GM21529 (cell line): Measurements from ENCODE around the gene TMEM151B.
A peak's percentile ranks its signal among the peaks of the same experiment; 100 is the strongest.
"Not testable (repeated sequence)": the region's sequence is repeated elsewhere in the genome, so short reads cannot be mapped to it uniquely, and the experiment has no call there.

ENCODE experiments used
- ATAC-seq: cut with Tn5 transposase; IDR thresholded peaks from one replicate; pipeline ENCODE4 v1.9.1; 2021; ENCODE audit not compliant: unreplicated experiment

TMEM151B gene

DNA sequence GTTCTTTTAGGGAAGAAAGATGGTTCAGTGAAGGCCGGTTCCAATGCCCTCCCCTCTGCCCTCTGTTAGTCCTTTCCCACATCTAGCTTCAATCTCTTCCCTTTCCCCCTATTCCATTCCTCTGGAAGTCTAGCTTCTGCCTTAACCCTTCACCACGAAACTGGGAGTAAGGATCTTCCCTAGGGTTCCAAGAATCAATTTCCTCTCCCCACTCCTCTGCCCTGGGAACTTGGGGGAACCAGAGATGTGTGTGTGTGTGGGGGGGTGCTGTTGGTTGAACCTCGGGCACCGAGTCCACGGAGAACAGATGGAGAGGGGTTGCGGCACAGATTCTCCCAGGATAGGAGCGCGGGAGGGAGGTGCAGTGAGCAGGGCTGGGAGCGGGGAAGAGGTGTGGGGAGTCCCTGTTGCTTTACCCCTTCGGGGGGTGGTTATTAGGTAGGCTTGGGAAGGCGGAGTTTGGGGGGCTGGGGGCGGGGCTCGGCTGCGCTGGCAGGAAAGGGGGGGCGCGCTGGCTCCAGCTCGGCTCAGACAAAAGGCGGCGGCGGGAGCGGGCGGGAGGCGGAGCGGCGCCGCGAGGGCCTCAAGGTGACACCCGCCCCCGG, at the start of gene TMEM151B:
TMEM151B (plus strand) TSS at position 530 of the 605 bp plus-strand sequence. CDS start 293 bp downstream, outside the sequence.
- no peak for ATAC-seq

DNA sequence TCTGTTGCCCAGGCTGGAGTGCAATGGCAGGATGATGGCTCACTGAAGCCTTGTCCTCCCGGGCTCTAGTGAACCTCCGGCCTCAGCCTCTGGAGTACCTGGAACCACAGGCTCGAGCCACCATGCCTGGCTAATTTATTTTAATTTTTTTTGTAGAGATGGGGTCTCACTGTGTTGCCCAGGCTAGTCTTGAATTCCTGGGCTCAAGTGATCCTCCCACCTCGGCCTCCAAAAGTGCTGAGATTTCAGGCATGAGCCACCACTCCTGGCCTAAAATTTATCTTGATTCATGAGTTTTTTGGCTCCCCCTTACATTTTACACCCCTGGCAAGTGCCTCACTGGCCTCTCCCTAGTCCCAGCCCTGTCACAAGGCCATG, 49.3 kb upstream of the TMEM151B start:
- ATAC-seq: no peak

DNA sequence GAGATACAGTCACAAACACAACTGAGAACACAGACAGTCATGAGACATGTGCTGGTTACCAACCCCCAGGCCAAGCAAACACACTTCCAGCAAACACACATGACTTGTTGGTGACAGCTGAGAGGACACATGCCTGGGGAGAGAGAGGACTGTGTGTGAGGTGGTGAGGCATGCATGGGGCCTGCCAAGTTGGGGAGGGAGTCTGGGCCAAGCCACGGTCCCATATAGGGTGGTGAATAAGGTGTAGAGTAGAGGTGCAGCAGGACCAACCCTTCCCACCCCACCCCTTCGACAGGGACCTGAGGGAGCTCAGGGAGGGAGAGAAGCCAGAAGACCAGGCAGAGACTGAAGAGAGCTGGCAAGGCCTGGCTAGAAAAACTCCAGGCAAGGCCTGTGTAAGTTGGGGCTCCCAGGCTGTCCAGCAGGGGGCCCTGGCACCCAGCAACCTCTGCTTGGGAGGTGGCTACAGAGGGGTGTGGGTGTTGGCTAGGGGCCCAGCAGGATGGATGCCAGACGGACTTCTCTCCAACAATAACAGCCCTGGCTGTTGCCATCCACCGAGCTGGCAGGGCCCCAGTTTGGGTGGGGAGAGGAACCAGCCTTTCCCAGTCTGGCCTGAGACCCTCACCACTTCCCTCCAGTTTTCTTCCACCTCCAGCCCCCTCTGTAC, 48.8 kb upstream of the TMEM151B start:
- peak; percentile 44 for ATAC-seq

DNA sequence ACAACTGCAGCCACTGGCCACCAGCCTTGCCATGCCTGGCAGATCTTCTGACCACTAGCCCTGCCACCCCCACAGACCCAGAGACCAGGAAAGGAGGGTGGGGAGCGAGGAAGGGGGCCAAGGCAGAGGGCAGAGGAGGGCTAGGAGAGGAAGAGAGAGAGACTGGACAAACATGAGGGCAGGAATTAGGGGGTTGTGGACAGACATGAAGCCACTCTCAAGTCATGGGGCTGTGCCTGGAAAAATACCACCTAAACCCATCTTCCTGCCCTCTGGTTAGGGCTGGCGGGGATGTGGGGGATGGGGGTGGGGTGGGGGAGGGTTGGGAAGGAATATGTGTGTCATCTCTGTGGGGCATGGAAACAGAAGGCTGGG, 48.3 kb upstream of the TMEM151B start:
- no peak for ATAC-seq

DNA sequence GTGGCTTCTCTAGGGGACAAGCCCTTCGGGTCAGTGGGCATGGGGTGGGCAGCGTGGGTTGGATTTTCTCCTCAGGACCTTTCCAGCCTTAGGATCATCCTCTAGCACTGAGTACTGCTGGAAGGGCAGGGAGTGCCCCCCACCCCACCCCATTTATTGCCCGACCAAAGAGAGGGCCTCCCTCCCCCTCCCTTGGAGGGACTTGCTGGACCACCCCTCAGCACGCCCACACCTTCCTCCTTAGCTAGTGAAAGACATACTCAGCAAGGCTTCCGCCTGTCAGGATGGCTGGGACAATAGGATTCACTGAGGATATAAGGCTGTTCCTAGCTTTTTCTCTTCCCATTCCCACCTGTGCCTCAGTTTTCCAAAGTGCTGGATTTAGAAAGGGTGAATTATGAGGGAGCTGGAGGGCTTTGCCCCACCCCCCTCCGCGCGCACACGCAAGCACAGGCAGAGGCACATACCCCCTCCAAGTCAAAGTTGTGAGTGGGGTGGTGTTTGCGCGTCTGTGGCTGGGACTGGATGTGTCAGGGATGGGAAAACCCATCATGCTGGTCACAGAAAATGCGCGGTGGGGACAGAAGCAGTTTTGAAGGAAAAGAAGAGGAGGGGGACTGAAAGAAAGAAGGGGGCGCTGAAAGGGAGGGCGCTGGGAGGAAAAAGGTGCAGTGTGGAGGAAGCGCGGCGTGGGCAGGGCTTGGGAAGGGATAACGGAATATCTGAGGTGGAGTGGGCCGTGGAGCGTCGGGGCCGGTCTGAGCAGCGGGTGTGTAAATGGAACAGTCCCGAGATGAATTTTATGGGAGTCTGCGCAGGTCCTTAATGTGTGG, 47.5 kb upstream of the TMEM151B start:
- ATAC-seq: no peak

DNA sequence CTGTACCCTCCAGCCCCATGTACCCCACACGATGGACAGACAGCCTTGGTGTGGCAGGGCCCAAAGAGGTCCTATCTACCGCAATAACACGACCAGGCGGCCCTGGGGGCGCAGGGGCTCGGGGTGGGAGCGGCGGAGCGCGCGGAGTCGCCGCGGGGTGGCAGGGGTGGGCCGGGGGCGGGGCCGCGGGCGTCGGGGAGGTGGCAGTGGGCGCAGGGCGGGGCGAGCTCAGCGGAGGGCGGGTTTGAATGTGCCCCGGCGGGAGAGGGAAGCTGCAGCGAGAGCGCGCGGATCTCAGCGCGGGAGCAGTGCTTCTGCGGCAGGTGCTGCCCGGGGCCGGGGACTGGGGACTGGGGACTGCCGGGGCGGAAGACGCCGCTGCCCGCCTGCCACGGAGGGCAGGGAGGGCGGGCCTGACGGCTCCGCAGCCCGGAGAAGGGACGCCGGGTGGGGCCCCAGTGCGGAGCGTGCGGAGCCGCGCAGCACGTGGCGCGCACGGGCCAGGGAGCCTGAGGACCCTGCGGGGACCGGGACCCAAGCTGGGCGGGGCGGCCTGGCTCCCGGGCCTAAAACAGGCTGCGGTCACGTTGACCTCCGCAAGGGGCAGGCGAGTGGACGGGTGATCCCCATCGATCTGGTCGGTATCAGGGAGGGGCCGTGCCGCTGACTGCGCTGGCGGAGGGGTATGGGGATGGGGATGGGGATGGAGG, 46.8 kb upstream of the TMEM151B start, which contains the start of gene SLC29A1:
SLC29A1 (plus strand) TSS at position 277 of the 710 bp plus-strand sequence. CDS start 3,719 bp downstream, outside the sequence.
- peak; percentile 48 for ATAC-seq

DNA sequence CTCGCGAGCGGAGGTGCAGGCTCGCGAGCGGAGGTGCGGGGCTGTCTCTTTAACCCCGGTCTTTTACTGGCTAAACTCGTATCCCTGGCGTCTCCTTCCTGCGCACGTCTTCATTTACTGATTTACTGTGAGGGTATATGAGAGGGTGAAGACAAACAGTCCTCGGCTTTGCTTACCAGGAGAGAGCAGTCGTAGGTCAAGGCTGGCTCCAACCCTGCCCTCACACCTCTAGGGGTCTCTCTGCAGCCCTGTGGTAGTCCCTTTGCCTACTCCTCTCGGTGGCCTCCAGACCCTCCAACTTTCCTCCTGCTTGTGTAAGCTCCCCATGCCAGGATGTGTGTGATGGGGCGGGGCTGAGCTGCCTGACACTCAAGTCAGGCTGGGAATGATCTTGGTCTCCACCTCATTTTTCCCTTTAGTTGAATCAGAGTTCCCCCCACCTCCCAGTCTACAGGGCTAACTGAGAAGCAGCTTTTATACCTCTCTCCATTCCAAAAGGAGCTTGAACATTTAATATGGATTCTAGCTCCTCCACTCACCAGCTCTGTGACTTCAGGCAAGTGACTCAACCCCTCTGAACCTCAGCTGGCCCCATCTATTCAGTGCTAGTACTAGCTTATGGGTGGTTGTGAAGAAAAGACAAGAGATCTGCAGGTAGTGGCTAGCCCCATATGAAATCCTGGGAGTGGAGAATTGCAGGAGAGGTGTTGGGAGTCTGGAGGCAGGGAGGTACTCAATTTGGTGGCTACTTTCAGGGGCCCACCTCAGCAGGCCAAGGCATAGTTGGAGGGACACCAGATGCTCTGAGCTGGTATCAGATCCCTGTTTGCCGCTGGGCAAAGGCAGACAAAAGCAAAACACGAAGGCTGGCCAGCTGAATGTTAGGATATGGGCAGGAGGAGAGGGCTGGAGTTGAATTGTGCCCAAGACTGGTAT, 46.0 kb upstream of the TMEM151B start:
- no peak for ATAC-seq

DNA sequence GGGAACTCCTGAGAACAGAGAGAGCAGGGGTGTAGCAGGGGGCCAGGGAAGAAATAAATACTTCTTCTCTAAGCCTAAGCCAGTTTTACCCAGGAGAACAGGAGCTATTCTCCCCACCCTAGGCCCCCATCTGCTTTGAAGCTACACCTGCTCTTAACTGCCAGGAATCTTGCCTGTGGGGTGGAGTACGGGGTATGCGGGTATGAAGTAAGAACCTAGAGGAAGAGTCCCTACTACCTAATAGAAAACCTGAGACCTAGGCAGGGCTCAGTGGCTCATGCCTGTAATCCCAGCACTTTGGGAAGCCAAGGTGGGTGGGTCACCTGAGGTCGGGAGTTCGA, 45.3 kb upstream of the TMEM151B start:
- ATAC-seq: no peak

DNA sequence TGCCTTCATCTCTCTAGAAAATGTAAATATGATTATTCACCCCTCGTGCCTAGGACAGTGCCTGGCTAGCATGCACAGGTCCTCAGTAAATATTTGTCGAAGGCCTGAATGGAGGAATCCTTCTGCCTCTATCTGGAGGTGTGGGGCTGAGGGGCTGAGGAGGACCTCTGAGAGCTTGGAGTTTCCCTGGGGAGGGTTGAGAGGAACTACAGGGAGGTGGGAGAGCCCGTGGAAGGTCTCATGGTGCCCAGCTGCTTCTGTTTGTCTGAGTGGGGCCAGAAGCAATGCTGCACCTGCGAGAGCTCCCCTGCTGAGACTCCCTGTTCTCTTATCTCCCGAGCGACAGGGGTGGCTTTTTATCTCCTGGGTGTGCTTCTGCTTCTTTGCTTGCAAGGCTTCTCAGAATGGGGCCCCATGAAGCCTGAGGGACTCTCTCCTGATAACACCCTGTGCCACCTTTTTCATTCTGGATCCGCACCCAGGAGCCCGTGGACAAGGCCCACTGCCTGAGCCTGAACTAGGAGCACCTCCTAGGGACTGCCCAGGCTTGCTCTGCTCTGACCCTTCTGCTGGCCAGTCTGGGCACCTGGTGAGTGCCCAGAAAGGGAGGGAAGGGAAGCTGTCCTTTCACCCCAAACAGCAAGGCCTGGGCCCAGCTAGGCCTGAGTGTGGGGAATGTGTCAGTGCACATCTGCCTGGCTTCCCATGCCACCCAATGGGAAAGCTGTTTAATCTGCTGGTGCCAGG, 44.5 kb upstream of the TMEM151B start:
- no peak for ATAC-seq

DNA sequence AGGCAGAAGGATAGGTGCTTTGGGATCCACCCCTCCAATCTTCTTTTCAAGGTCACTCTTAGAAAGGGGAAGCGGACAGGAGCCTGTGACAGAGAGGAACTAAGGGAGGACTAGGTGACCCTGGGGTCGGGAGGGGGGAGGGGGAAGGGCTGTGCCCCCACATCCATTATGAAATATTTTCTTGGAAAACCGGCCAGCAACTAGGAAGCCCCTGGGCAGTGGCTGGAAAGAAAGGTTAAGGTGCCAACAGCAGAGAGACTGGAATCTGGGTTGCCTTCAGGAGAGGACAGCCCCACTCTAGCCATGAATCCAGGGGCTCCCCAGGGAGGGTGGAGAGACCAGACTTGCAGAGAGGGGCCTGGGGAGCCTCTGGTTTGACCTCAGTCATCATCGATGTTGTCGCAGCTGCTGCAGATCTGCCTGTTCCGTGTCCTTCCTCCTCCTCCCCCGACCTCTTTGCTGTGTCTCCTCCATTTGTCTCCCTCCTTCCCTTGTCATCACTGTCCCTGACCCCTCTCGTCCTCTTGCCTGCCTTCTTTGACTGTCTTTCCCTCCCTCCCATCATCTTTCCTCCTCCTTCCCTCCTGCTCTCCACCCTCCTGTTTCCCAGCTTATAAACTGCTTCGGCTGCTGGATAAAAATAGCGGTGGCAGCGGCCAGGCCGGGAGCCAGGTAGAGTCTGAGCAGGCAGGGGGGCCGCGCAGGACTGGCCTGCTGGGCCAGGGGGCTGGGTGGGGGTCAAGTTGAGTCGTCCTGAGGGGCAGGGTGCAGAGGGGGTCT, 43.7 kb upstream of the TMEM151B start:
- no peak for ATAC-seq

DNA sequence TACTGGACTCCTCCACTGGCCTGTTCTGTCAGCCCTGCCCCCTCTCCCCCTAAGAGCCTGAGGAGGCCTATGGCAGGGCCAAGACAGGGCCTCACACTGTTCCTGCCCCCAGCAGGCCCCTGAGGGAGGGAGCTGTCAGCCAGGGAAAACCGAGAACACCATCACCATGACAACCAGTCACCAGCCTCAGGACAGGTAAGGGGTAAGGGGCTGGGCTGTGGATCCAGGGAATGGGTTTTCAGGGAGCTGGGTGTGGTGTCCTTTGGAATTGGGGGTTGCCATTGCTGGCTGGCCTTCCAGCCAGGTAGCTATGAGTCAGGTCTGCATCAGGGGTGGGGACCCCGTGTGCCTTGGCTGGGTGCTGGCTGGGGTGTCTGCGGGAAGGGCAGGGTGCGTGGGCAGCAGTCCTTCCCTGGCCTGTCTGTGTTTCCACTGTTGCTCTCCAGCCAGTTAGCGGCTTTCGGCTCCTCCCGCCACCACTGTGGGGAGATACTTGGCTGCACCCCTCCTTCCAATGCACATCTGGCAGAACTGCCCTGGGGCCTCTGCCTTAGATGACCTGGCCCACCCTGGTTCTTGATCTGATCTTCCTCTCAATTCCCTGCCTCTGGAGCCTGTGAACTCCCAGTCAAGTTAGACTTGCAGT, 43.0 kb upstream of the TMEM151B start:
- no peak for ATAC-seq

DNA sequence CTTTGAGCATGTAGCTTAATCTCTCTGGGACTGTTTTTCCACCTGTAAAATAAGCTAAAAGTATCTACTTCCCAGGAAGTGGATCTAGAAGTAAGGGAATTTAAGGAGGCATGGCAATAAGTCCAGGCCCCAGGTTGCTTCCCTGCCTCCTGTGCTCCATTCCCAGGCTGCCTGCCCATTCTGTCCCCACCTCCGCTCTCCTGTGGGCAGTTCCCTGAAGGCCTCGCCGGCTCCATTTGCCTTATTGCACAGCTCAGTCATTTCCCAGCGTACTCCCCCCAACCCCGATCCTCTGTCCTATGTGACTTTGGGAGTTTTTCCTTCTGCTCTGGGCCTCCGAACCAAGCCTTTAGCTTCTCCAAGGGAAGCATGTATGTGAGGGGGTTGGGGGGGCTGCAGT, 42.2 kb upstream of the TMEM151B start:
- no peak for ATAC-seq

DNA sequence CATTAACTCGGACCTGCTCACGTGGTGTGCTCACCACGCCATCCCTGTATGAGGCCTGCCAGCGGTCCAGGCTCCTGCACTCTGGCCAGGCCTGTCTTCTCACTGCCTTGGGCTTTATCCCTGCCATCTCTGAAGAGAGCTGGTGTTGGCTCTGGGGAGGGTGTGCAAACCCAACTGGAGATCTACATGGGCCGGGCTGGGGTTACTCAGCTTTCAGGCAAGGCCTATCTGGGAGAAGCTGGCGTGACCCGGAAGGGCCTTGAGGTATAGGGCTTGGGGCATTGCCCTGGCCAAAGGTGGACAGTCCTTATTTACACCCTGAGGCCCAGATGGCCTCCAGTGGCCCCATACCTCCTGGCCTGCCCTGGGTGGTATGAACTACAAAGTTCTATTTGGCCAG, 41.8 kb upstream of the TMEM151B start:
- no peak for ATAC-seq

DNA sequence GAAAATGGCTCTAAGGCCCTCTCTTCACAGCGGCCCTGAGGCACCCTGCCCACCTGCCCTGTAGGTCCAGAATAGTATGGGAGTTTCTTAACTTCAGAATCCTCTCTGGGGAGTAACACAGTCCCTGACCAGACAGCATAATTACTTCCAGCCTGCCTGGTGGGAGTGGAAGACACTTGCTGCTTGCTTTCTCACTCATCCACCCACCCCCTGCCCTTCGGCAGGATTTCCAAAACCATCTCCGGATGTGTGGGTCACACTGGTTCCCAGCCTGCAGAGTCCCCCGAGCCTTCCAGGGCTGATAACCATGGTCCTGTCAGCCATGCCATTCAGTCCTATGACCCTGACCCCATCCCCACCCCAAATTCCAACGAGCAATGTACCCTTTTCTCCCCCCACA, 41.4 kb upstream of the TMEM151B start:
- no peak for ATAC-seq

DNA sequence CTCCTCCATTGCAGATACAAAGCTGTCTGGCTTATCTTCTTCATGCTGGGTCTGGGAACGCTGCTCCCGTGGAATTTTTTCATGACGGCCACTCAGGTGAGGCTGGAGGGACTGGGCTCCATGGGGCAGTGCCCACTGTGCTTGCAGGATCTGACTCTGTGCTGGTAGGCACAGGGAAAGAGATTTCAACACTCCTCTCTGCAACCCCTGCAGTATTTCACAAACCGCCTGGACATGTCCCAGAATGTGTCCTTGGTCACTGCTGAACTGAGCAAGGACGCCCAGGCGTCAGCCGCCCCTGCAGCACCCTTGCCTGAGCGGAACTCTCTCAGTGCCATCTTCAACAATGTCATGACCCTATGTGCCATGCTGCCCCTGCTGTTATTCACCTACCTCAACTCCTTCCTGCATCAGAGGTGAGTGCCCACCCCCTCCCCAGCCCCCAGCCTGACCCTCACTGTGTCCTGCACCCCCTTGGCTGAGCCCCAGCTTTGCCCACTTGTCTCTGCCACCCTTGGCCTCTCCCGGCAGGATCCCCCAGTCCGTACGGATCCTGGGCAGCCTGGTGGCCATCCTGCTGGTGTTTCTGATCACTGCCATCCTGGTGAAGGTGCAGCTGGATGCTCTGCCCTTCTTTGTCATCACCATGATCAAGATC, 40.7 kb upstream of the TMEM151B start:
- ATAC-seq: no peak

DNA sequence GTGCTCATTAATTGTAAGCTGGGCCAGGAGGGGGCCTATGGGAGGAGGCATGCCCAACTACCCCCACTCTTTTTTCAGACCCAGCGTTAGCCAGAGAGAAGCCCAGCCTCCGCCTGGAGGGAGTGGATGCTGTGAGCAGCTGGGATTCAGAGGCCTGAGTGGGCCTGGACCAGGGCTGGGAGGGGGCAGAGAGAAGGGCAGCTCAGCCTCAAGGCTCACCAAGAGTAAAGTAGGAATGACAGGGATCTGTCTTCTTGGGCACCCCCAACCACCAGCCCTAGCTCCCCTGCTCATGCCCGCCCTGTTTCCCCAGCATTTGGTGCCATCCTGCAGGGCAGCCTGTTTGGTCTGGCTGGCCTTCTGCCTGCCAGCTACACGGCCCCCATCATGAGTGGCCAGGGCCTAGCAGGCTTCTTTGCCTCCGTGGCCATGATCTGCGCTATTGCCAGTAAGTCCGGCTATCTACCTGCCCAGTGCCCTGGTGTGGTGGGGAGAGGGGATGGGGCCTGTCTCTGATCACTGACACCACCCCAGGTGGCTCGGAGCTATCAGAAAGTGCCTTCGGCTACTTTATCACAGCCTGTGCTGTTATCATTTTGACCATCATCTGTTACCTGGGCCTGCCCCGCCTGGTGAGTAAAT, 40.1 kb upstream of the TMEM151B start:
- no peak for ATAC-seq

DNA sequence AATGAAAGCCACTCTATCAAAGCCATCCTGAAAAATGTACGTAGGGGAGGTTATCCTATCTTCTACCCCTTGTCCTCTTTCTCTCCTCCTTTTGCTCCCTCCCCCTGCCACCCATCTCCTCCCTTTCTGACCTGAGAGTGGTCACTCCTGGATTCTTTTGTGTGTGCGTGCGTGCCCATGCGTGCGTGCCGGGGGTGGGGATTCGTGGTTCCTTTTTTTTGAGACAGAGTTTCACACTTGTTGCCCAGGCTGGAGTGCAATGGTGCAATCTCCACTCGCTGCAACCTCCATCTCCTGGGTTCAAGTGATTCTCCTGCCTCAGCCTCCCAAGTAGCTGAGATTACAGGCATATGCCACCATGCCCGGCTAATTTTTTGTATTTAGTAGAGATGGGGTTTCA, 38.8 kb upstream of the TMEM151B start:
- ATAC-seq: not testable (repeated sequence)
